Measurements from ENCODE around the gene ECM1. TPM values are rescaled to one million over a fixed set of nuclear protein-coding genes. Genes with fewer than 3 reads are reported as not detected.

The ECM1 gene
- total RNA-seq, 1 donor from 2014 or later: 15.5 TPM

DNA sequence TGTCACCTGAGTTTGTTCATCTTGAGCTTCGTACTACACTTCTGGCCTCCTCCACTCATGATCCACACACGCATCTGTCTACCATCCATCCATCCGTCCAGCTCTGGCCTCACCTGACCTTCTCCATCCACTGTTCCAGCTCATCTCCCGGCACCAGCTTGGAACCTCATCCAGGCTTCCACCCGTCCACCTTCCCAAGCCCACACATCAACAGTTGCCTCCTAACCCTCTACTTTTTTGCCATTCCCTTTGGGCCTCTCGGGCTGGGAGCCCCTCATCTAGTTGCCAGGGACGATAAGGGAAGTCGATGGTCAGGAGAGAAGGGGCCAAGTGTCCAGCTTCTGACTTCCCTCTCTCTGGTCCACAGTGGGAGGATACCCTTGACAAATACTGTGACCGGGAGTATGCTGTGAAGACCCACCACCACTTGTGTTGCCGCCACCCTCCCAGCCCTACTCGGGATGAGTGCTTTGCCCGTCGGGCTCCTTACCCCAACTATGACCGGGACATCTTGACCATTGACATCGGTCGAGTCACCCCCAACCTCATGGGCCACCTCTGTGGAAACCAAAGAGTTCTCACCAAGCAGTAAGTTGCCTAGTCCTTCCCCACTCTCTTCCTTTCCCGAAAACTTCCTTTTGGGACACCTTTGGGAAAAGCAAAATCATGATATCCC lies 4.2 kb downstream of the ECM1 start:
- DNase-seq: no peak
- H3K27me3 ChIP-seq: no peaks in the 10 kb centered on the region
- H3K4me1 ChIP-seq: peaks cover 23% of the 10 kb centered on the region
- no peak overlapping the region for H3K27ac ChIP-seq
- TF ChIP-seq, protein P1, sequence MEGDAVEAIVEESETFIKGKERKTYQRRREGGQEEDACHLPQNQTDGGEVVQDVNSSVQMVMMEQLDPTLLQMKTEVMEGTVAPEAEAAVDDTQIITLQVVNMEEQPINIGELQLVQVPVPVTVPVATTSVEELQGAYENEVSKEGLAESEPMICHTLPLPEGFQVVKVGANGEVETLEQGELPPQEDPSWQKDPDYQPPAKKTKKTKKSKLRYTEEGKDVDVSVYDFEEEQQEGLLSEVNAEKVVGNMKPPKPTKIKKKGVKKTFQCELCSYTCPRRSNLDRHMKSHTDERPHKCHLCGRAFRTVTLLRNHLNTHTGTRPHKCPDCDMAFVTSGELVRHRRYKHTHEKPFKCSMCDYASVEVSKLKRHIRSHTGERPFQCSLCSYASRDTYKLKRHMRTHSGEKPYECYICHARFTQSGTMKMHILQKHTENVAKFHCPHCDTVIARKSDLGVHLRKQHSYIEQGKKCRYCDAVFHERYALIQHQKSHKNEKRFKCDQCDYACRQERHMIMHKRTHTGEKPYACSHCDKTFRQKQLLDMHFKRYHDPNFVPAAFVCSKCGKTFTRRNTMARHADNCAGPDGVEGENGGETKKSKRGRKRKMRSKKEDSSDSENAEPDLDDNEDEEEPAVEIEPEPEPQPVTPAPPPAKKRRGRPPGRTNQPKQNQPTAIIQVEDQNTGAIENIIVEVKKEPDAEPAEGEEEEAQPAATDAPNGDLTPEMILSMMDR (IDR thresholded peaks at IDR 0.05): no peak
- ATAC-seq: no peak
- no peaks in the 10 kb centered on the region for H3K9me3 ChIP-seq
- no peak overlapping the region for H3K4me3 ChIP-seq
- H3K36me3 ChIP-seq: no peaks in the 10 kb centered on the region
- intact Hi-C loops (cut with DNase I): no loop called here

DNA sequence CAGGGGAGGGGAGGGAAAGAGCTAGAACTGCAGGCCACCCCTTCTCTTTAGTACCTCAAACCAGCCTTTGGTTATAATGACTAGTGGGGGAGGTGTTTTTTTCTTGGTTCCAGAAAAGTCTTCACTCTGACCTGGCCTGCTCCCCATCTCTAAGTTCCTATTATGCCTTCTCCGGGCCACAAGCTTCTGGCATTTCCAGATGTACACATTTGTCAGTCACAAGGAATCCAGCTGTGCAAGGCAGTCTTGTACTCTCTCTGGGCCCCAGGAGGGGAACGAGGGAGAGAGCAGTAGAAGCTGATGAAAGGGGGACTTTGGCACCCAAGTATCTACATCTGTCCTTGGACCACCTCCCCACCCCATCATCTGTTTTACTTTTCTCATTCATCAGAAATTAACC lies 4.9 kb downstream of the ECM1 start:
- TF ChIP-seq, protein P1 (IDR thresholded peaks at IDR 0.05): no peak
- Histone ChIP-seq H3K4me1 (peaks cover 18% of the 10 kb centered on the region), H3K36me3 (no peaks in the 10 kb centered on the region), H3K4me3 (no peak overlapping the region), H3K27ac (no peak overlapping the region), H3K9me3 (no peaks in the 10 kb centered on the region), H3K27me3 (no peaks in the 10 kb centered on the region)
- ATAC-seq (no peak), DNase-seq (no peak)
- intact Hi-C loops (cut with DNase I): no loop called here

DNA sequence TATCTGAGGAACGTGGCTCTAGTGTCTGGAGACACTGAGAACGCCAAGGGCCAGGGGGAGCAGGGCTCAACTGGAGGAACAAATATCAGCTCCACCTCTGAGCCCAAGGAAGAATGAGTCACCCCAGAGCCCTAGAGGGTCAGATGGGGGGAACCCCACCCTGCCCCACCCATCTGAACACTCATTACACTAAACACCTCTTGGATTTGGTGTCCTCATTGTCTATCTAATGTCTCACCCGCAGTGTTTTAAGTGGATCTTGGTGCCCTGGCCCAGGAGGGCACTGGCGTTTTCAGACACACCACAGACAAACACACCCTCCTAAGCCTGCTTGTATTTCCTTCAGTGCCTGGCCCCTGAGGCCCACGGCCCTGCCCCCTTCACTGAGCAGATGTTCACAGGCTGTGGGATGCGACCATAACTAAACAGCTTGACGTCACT lies 5.5 kb downstream of the ECM1 start:
- intact Hi-C loops (cut with DNase I): no loop called here
- H3K4me1 ChIP-seq: peaks cover 12% of the 10 kb centered on the region
- ATAC-seq (no peak), DNase-seq (no peak)
- TF ChIP-seq, protein P1 (IDR thresholded peaks at IDR 0.05): no peak
- H3K4me3 ChIP-seq: no peak overlapping the region
- H3K9me3 ChIP-seq: no peaks in the 10 kb centered on the region
- no peak overlapping the region for H3K27ac ChIP-seq
- H3K27me3 ChIP-seq: no peaks in the 10 kb centered on the region
- H3K36me3 ChIP-seq: no peaks in the 10 kb centered on the region

DNA sequence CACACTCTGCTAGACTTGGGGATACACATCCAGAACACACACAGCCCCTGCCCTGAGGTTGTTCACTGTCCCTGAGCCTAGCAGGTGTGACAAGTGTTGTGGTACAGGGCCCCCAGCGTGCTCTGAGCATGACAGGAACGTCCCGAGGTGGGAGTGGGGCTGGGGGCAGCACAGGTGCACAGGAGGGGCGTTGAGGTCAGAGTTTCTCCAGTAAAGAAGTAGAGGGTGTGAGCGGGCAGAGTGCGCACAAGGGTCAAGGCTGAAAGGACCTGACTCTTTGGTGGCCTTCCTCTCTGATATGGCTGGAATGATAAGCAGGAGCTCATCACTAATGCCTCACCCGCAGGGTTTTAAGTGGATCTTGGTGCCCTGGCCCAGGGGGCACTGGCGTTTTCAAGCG lies 6.4 kb downstream of the ECM1 start:
- DNase-seq (no peak), ATAC-seq (no peak)
- TF ChIP-seq, protein P1 (IDR thresholded peaks at IDR 0.05): no peak
- H3K4me1 ChIP-seq: peaks cover 8% of the 10 kb centered on the region
- H3K4me3 ChIP-seq: no peak overlapping the region
- no peaks in the 10 kb centered on the region for H3K36me3 ChIP-seq
- no peaks in the 10 kb centered on the region for H3K9me3 ChIP-seq
- intact Hi-C loops (cut with DNase I): no loop called here
- H3K27me3 ChIP-seq: no peaks in the 10 kb centered on the region
- no peak overlapping the region for H3K27ac ChIP-seq

DNA sequence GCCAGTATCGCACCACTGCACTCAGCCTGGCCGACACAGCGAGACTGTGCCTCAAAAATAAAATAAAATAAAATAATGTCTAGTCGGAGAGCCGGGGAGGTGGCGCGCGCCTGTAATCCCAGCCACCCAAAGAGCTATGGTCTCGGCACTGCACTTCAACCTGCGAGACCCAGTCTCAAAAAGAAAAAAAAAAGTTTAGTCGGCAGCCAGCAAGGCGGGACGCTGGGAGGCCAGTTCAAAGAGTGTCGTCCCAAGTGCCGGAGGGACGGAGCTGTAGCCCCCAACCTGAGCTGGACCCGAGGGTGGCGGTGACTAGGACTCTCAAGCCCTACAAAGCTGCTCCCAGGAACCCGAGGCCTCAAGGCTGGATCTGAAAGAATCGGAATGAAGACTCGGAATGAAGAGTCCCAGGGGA lies 7.0 kb downstream of the ECM1 start:
- DNase-seq: no peak

More for the DNA sequence above, 7.0 kb downstream of the ECM1 start:
- peaks cover 8% of the 10 kb centered on the region for H3K4me1 ChIP-seq
- no peaks in the 10 kb centered on the region for H3K27me3 ChIP-seq
- peak overlapping the region; percentile 68 for H3K4me3 ChIP-seq
- ATAC-seq: no peak
- intact Hi-C loops (cut with DNase I): no loop called here
- TF ChIP-seq, protein P1 (IDR thresholded peaks at IDR 0.05): no peak
- H3K36me3 ChIP-seq: no peaks in the 10 kb centered on the region
- no peaks in the 10 kb centered on the region for H3K9me3 ChIP-seq
- H3K27ac ChIP-seq: peak overlapping the region; percentile 88

Data from upper lobe of right lung (tissue), 1 donor.